Activated CD4-positive, alpha-beta T cell treated with anti-CD3 and anti-CD28 coated beads for 36 hours (primary cell): ENCODE results near the gene GAP43. TPM values are rescaled to one million over a fixed set of nuclear protein-coding genes. Genes with fewer than 3 reads are reported as not detected.

ENCODE experiments used
- ATAC-seq: fragments of 200-7000 bp; cut with Tn5 transposase; one replicate; pipeline ENCODE4 v1.10.0; 2021; ENCODE audit warnings: mild to moderate bottlenecking, moderate library complexity
- CTCF ChIA-PET: fragments of 350-600 bp; sonication (Branson Sonifier 250); formaldehyde crosslinking; loops from one replicate; lab custom pipeline; 2021; ENCODE audit warnings: antibody characterized with exemption; lab: Charles Lee
- POLR2A ChIA-PET: fragments of 350-600 bp; sonication (Branson Sonifier 250); formaldehyde crosslinking; loops from one replicate; lab custom pipeline; 2021; ENCODE audit warnings: antibody characterized with exemption, inconsistent platforms; lab: Charles Lee
- DNase-seq: peaks from one replicate; pipeline ENCODE4 v3.0.0-alpha.2; 2020
- H3K27ac Mint-ChIP-seq: one replicate; pipeline ENCODE4 v1.8.0; 2021; ENCODE audit warnings: mixed read lengths
- H3K27me3 Mint-ChIP-seq: one replicate; pipeline ENCODE4 v1.8.0; 2021; ENCODE audit warnings: mixed read lengths
- H3K36me3 Mint-ChIP-seq: one replicate; pipeline ENCODE4 v1.8.0; 2021; ENCODE audit warnings: low read depth, mixed read lengths
- H3K4me1 Mint-ChIP-seq: one replicate; pipeline ENCODE4 v1.8.0; 2021; ENCODE audit warnings: mixed read lengths
- H3K4me3 Mint-ChIP-seq: one replicate; pipeline ENCODE4 v1.8.0; 2021; ENCODE audit warnings: mild to moderate bottlenecking, moderate library complexity, mixed read lengths
- H3K9me3 Mint-ChIP-seq: one replicate; pipeline ENCODE4 v1.8.0; 2021; ENCODE audit warnings: low read depth, mixed read lengths
- intact Hi-C, 2 experiments: fragments of 100-400 bp; cut with DNase I in 1 of 2; cut with micrococcal nuclease in 1 of 2; formaldehyde crosslinking; loops; one replicate each; pipeline versions ENCODE4 v1.14.2 to v1.15.1; 2022 to 2024; cut with DNase I, micrococcal nuclease
- total RNA-seq, 2 experiments: library from RNA; stranded (reverse); gene quantifications; one replicate each; pipeline ENCODE4 v1.2.3, GENCODE V29; 2021

The GAP43 gene
- total RNA-seq, 2 experiments from 2014 or later, result not detected

- Mint-ChIP-seq H3K4me3 (no peak overlapping the region), H3K36me3 (no peaks in the 10 kb centered on the region), H3K4me1 (no peaks in the 10 kb centered on the region), H3K27me3 (peaks cover 7% of the 10 kb centered on the region), H3K9me3 (no peaks in the 10 kb centered on the region), H3K27ac (no peak overlapping the region)
- POLR2A ChIA-PET, result no interaction called here
- CTCF ChIA-PET, result no interaction called here
- ATAC-seq (no peak), DNase-seq (no peak)
- intact Hi-C loops, result no loop called here
Measured at GRCh38 chr3:115687721-115688120, 64.4 kb downstream of the GAP43 start.

GRCh38 chr3:115688418-115688817, 65.1 kb downstream of the GAP43 start:
- H3K4me1 Mint-ChIP-seq, result no peaks in the 10 kb centered on the region
- H3K27ac Mint-ChIP-seq, result no peak overlapping the region
- CTCF ChIA-PET, result interaction anchor here (1.4 kb wide), 1 partner anchor 470 kb away, joined by 4 read pairs; no protein-coding TSS in a partner anchor
- ATAC-seq, result no peak
- peaks cover 7% of the 10 kb centered on the region for H3K27me3 Mint-ChIP-seq
- no peak for DNase-seq
- H3K9me3 Mint-ChIP-seq, result no peaks in the 10 kb centered on the region
- POLR2A ChIA-PET, result no interaction called here
- no peaks in the 10 kb centered on the region for H3K36me3 Mint-ChIP-seq
- no peak overlapping the region for H3K4me3 Mint-ChIP-seq
- intact Hi-C loops, result no loop called here

GRCh38 chr3:115689928-115690327, 66.6 kb downstream of the GAP43 start:
- ATAC-seq, result no peak
- Mint-ChIP-seq H3K4me3 (no peak overlapping the region), H3K27me3 (peaks cover 4% of the 10 kb centered on the region), H3K36me3 (no peaks in the 10 kb centered on the region), H3K27ac (no peak overlapping the region), H3K4me1 (no peaks in the 10 kb centered on the region), H3K9me3 (no peaks in the 10 kb centered on the region)
- DNase-seq, result no peak
- POLR2A ChIA-PET, result no interaction called here
- intact Hi-C loops, result loop anchor here in 1 of 2 experiments (5.0 kb wide), 1 partner anchor 863 kb away; no protein-coding TSS in a partner anchor
- CTCF ChIA-PET, result interaction anchor here (1.4 kb wide), 1 partner anchor 472 kb away, joined by 4 read pairs; no protein-coding TSS in a partner anchor

- Mint-ChIP-seq H3K36me3 (no peaks in the 10 kb centered on the region), H3K27ac (no peak overlapping the region), H3K27me3 (peaks cover 6% of the 10 kb centered on the region), H3K4me1 (no peaks in the 10 kb centered on the region), H3K9me3 (no peaks in the 10 kb centered on the region), H3K4me3 (no peak overlapping the region)
- DNase-seq (no peak), ATAC-seq (no peak)
- CTCF ChIA-PET, result interaction anchor here (1.5 kb wide), 1 partner anchor 123 kb away, joined by 5 read pairs; no protein-coding TSS in a partner anchor
- POLR2A ChIA-PET, result no interaction called here
- intact Hi-C loops, result loop anchor here (1.0 to 5.0 kb wide), 4 partner anchors 123 to 865 kb away; no protein-coding TSS in a partner anchor
Measured at GRCh38 chr3:115691964-115692363, 68.7 kb downstream of the GAP43 start.

GRCh38 chr3:115692887-115693524, 69.7 kb downstream of the GAP43 start:
- H3K36me3 Mint-ChIP-seq, result no peaks in the 10 kb centered on the region
- peak; percentile 81 for ATAC-seq
- POLR2A ChIA-PET, result no interaction called here
- no peaks in the 10 kb centered on the region for H3K9me3 Mint-ChIP-seq
- intact Hi-C loops, result loop anchor here (1.0 to 5.0 kb wide), 8 partner anchors 122 to 866 kb away; no protein-coding TSS in a partner anchor
- H3K27me3 Mint-ChIP-seq, result peaks cover 6% of the 10 kb centered on the region
- H3K4me3 Mint-ChIP-seq, result no peak overlapping the region
- CTCF ChIA-PET, result interaction anchor here (0.7 to 1.9 kb wide), 10 partner anchors 13 to 651 kb away, joined by 3 to 12 read pairs (median 4); no protein-coding TSS in a partner anchor
- peak; percentile 81 for DNase-seq
- H3K27ac Mint-ChIP-seq, result no peak overlapping the region
- no peaks in the 10 kb centered on the region for H3K4me1 Mint-ChIP-seq

GRCh38 chr3:115693868-115694267, 70.6 kb downstream of the GAP43 start:
- Mint-ChIP-seq H3K4me3 (no peak overlapping the region), H3K27me3 (peaks cover 5% of the 10 kb centered on the region), H3K9me3 (no peaks in the 10 kb centered on the region), H3K27ac (no peak overlapping the region), H3K36me3 (no peaks in the 10 kb centered on the region), H3K4me1 (no peaks in the 10 kb centered on the region)
- ATAC-seq (no peak), DNase-seq (no peak)
- POLR2A ChIA-PET, result no interaction called here
- CTCF ChIA-PET, result interaction anchor here (0.7 to 1.9 kb wide), 7 partner anchors 8 to 600 kb away, joined by 3 to 12 read pairs (median 4); no protein-coding TSS in a partner anchor
- intact Hi-C loops, result loop anchor here (1.0 to 5.0 kb wide), 8 partner anchors 121 to 867 kb away; no protein-coding TSS in a partner anchor

- no peak for DNase-seq
- Mint-ChIP-seq H3K4me1 (no peaks in the 10 kb centered on the region), H3K27me3 (peaks cover 8% of the 10 kb centered on the region), H3K9me3 (no peaks in the 10 kb centered on the region), H3K27ac (no peak overlapping the region), H3K4me3 (no peak overlapping the region), H3K36me3 (no peaks in the 10 kb centered on the region)
- no peak for ATAC-seq
- ChIA-PET POLR2A (no interaction called here), CTCF (no interaction called here)
- intact Hi-C loops, result no loop called here
Measured at GRCh38 chr3:115695090-115695489, 71.8 kb downstream of the GAP43 start.

GRCh38 chr3:115697263-115698053, 74.1 kb downstream of the GAP43 start:
- ChIA-PET CTCF (interaction anchor here (2.3 kb wide), 1 partner anchor 480 kb away, joined by 8 read pairs; no protein-coding TSS in a partner anchor), POLR2A (no interaction called here)
- ATAC-seq, result no peak
- intact Hi-C loops, result no loop called here
- no peak overlapping the region for H3K27ac Mint-ChIP-seq
- H3K27me3 Mint-ChIP-seq, result peaks cover 8% of the 10 kb centered on the region
- H3K36me3 Mint-ChIP-seq, result no peaks in the 10 kb centered on the region
- H3K4me3 Mint-ChIP-seq, result no peak overlapping the region
- no peaks in the 10 kb centered on the region for H3K4me1 Mint-ChIP-seq
- no peak for DNase-seq
- H3K9me3 Mint-ChIP-seq, result no peaks in the 10 kb centered on the region

GRCh38 chr3:115698851-115699591, 75.7 kb downstream of the GAP43 start:
- Mint-ChIP-seq H3K9me3 (no peaks in the 10 kb centered on the region), H3K36me3 (no peaks in the 10 kb centered on the region), H3K4me1 (no peaks in the 10 kb centered on the region), H3K27ac (no peak overlapping the region), H3K4me3 (no peak overlapping the region), H3K27me3 (peaks cover 8% of the 10 kb centered on the region)
- ChIA-PET CTCF (interaction anchor here (0.7 to 2.3 kb wide), 3 partner anchors 13 to 481 kb away, joined by 3 to 8 read pairs (median 3); no protein-coding TSS in a partner anchor), POLR2A (no interaction called here)
- peak; percentile 47 for ATAC-seq
- intact Hi-C loops, result no loop called here
- peak; percentile 10 for DNase-seq

- H3K27ac Mint-ChIP-seq, result no peak overlapping the region
- peaks cover 8% of the 10 kb centered on the region for H3K27me3 Mint-ChIP-seq
- no peaks in the 10 kb centered on the region for H3K4me1 Mint-ChIP-seq
- H3K36me3 Mint-ChIP-seq, result no peaks in the 10 kb centered on the region
- no peak for DNase-seq
- no peak overlapping the region for H3K4me3 Mint-ChIP-seq
- intact Hi-C loops, result no loop called here
- POLR2A ChIA-PET, result no interaction called here
- no peaks in the 10 kb centered on the region for H3K9me3 Mint-ChIP-seq
- ATAC-seq, result no peak
- CTCF ChIA-PET, result interaction anchor here (0.7 to 1.0 kb wide), 2 partner anchors 13 to 124 kb away, joined by 3 read pairs; no protein-coding TSS in a partner anchor
Measured at GRCh38 chr3:115699706-115700105, 76.4 kb downstream of the GAP43 start.

- peaks cover 5% of the 10 kb centered on the region for H3K27me3 Mint-ChIP-seq
- no peak for ATAC-seq
- no peak for DNase-seq
- no peaks in the 10 kb centered on the region for H3K36me3 Mint-ChIP-seq
- no peaks in the 10 kb centered on the region for H3K9me3 Mint-ChIP-seq
- ChIA-PET POLR2A (no interaction called here), CTCF (interaction anchor here (1.0 kb wide), 1 partner anchor 8 kb away, joined by 3 read pairs; no protein-coding TSS in a partner anchor)
- H3K4me1 Mint-ChIP-seq, result no peaks in the 10 kb centered on the region
- intact Hi-C loops, result no loop called here
- no peak overlapping the region for H3K4me3 Mint-ChIP-seq
- no peak overlapping the region for H3K27ac Mint-ChIP-seq
Measured at GRCh38 chr3:115702598-115702997, 79.3 kb downstream of the GAP43 start.
